Left colon (tissue), 2 donors: Measurements from ENCODE around the gene JAKMIP1. TPM values are rescaled to one million over a fixed set of nuclear protein-coding genes. Genes with fewer than 3 reads are reported as not detected.
A peak's percentile ranks its signal among the peaks of the same experiment; 100 is the strongest.

Source experiments
- ATAC-seq: fragments of 200-7000 bp; cut with Tn5 transposase; one replicate; pipeline ENCODE4 v1.9.1; 2020; ENCODE audit warnings: mild to moderate bottlenecking, moderate library complexity
- DNase-seq, 2 donors: peaks; one replicate each; pipeline ENCODE4 v3.0.0-alpha.2; 2020
- intact Hi-C, 2 donors: fragments of 100-400 bp; cut with DNase I in 1 of 2; cut with micrococcal nuclease in 1 of 2; formaldehyde crosslinking; loops; one replicate each; pipeline versions ENCODE4 v1.11.2 to v1.14.0; 2022; cut with DNase I, micrococcal nuclease
- total RNA-seq, 2 donors: library from RNA; stranded (reverse); fragmentation: NEBNext Ultra II Directional; extraction: Animal tissue kit (Norgen Biotek cat#: 25700); gene quantifications; one replicate each; pipeline ENCODE4 v1.2.1, GENCODE V29; 2021
- donor health status: DM: no; HTN: no; CAD: no.
- donor health status: DM: yes; HTN: yes; CAD: no.

JAKMIP1 gene
- total RNA-seq, 2 donors from 2014 or later, result 0.37 to 0.42 TPM

DNA sequence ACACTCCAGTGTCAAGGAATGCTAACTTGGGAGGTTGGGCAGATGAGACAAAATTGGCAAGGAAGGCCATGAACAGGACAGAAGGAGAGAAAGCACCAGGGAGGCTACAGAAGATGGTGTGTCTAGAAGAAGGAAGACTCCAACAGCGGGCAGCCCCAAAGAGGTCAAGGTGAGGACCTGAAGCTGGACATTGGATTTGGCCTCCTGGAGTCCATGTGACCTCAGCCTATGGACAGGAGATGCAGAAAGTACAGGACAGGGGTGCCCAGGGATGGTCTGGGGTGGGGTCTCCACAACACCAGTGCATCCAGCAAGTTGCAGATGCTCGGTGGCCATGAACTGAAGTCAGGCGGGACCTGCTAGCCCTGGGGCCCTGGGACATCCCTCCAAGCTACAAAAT lies 86.2 kb downstream of the JAKMIP1 start:
- intact Hi-C loops, result no loop called here
- ATAC-seq (no peak), DNase-seq (no peak)

DNA sequence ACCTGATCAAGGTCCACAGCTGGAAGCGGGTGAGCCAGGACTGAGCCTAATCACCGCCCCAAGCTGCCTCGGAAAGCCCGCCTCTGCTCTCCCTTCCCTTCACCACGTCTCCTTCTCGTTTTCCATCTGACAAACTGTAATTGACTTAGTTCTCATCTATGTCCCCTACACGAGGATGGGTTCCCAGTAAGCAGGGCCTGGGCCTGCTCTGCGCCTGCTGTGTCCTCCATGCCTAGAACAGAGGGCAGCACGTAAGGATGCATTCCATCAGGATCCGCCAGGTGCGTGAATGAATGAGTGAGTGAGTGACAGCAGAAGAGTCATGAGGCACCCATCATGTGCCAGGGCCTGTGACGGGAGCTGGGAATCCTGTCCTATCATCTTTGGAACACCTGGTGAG lies 86.7 kb downstream of the JAKMIP1 start:
- ATAC-seq (no peak), DNase-seq (no peak)
- intact Hi-C loops, result no loop called here

DNA sequence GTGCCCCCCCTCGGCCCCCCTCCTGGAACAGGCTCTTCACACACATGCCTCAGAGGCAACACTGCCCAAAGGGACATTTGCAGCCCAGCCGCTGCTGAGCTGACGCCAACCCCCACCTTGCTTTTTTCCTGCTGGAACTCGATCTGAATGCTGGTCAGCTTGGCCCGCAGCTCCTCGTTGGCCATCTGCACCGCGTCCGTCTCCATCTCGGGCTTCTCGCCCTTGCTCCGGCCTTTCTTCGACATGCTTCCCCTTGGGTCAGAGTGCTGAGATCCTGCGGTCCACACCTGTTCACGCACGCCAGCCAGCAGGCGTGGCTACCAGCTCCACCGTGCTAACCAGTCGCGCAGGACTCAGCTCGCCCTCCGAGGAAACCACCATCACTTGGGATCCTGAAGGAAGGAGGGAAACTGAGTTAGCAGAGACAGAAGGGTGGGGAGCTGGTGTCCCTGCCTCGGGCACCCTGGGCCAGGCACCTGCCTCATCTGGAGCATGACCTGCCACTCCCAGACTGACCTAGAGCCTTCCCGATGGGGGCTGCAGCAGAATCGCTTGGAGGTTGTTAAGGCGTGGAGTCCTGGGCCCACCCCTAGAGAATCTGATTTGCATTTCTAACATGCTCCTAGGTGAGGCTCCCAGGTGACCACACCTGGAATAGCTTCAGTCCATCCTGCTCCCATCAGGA lies 87.6 kb downstream of the JAKMIP1 start:
- intact Hi-C loops, result no loop called here
- no peak for DNase-seq

DNA sequence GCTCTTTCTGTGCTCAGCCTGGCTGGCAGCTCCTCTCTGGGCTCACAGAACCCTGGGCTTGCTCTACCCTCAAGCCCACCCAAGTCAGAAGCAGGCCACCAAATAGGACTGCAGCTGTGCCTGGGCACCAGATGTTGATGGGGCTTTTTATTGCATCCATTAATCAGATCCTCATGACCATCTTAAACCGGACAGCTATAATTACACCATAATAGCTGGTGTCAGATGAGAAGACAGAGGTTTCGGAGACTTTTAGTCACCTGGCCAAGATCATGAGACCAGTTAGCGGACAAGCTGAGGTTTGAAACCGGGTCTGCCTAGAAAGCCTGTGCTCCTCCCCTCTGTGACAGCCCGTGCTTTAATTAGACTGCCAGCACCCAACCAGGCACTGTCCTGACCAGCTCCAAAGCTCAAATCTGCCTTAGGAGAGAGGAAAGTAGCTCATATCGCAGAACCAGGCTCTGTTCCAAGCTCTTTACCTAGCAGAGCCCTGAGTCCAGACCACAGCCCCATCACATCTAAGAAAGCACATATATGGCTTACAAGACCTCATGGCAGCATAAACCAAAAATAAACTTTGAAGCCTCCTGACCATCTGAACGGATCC lies 88.9 kb downstream of the JAKMIP1 start:
- no peak for DNase-seq
- intact Hi-C loops, result no loop called here
- ATAC-seq, result no peak

More for the DNA sequence above, 87.6 kb downstream of the JAKMIP1 start:
- no peak for ATAC-seq

DNA sequence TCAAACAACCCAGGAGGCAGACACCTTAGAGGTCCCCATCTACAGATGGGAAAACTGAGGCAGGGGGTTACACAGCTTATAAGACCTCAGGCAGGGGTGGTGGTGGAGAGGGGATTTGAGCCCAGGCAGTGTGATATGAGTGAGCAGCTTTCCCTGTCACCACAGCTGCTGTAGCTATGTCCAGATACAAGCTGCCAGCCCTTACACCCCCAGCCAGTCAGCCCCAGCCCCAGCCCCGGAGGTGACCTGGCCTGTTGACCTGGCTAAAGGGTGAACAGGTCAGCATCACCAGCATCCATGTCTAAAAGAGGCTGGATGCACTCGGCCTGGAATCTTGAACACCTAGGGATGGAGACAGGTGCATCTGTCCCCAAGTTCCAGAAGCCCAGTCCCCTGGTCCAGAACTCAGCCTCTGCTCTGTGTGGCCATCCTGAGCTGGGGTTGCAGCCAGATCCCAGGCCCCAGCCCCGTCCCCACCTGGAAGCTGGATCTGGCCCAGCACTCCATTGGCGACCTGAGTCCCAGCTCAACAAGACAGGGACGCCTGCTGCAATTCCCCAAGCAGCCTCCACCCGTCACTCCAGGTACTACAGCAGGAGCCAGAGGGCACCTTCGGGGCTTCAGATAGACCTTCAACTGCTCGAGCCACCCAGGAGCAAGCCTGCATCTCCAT lies 89.5 kb downstream of the JAKMIP1 start:
- intact Hi-C loops, result no loop called here
- DNase-seq, result no peak
- ATAC-seq, result no peak

DNA sequence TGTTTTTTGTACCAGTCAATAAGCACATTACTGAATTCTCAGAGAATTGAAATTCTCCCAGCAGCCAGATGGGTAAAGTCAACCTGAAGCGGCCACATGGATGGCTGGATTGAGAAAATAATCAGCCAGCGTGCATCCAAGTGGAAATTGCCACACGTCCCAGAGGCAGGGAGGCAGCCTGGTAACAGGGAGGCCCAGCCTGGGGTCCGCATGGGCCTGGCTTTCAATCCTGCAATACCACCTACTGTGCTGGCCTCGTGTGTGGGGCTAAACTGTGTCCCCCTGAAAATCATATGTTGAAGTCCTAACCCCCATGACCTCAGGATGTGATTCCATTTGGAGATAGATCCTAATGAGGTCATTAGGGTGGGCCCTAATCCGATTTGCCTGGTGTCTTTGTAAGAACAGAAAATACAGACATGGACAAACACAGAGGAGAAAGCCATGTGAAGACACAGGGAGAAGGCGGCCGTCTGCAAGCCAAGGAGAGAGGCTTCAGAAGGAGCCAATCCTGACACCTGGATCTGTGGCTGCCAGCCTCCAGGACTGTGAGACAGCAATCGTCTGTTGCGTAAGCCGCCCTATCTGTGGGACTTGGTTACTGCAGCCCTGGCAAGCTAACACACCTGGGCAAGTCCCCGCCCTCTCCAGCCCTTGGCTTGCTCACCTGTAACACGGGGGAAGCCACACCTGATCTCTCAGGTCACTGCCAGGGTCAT lies 90.3 kb downstream of the JAKMIP1 start:
- intact Hi-C loops, result no loop called here
- peak in 1 of 2 donors; percentile 25 for DNase-seq
- peak; percentile 78 for ATAC-seq

DNA sequence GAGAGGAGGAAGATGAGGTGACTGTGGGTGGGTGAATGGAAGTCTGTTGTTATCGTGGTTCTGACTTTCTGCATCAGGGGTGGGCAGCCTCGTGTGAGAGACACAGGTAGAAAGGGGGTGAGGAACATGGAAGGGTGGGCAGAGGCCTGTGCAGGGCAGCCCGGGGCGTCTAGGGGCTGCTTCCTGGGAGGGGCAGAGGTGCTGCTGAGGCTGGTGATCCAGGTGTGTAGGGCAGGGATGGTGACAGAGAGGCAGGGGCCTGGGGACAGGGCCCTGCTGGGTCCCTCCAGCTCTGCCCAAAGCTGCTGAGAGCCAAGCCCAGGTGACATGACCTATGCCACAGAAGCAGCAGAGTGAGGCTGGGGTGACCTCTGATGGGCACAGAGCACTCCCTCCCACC lies 92.5 kb downstream of the JAKMIP1 start:
- DNase-seq, result no peak
- no peak for ATAC-seq
- intact Hi-C loops, result no loop called here

DNA sequence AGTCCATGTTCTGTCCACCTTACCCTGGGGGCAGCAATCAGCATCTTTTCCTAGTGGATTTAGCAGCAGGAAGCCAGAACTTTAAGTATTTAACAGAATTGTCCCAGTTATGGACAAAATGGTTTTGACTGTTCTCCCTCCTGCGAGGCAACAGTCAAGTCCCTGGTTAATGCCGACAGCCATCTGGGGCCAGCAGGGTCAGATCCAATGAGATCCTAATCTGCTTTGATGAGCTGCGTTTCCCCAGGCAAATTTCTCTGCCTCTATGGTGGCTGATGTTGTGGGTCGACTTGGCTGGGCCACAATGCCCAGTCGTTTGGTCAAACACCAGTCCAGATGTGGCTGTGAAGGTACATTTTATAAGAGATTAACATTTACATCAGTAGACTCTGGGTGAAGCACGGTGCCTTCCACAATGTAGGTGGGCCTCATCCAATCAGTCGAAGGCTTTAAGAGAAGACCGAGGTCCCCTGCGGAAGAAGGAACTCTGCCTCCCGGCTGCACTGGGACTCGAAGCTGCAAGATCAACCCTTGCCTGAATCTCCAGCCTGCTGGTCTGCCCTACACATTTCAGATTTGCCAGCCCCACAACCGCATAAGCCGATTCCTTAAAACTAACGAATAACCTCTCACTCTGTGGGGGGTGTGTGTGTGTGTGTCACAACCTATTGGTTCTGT lies 93.1 kb downstream of the JAKMIP1 start:
- DNase-seq, result no peak
- ATAC-seq, result no peak
- intact Hi-C loops, result no loop called here

DNA sequence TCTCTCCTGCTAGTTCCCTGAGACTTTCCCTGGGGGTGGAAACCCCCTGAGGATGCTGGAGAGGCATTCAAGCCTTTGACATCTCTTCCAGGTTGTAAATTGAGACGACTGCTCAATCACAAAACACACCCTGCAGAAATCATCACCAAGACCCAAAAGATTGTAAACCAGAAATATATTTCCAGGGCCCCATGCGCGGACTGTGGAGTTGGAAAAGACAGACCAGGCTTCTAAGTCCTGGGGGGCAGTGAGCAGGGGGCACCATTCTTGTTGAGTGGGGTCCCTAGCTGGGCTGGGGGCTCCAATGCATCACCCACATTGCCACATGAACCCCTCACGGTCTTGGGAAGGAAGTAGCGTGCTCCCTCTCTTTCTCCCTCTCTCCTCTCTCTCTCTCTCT lies 94.2 kb downstream of the JAKMIP1 start:
- no peak for DNase-seq
- intact Hi-C loops, result no loop called here
- ATAC-seq, result no peak

DNA sequence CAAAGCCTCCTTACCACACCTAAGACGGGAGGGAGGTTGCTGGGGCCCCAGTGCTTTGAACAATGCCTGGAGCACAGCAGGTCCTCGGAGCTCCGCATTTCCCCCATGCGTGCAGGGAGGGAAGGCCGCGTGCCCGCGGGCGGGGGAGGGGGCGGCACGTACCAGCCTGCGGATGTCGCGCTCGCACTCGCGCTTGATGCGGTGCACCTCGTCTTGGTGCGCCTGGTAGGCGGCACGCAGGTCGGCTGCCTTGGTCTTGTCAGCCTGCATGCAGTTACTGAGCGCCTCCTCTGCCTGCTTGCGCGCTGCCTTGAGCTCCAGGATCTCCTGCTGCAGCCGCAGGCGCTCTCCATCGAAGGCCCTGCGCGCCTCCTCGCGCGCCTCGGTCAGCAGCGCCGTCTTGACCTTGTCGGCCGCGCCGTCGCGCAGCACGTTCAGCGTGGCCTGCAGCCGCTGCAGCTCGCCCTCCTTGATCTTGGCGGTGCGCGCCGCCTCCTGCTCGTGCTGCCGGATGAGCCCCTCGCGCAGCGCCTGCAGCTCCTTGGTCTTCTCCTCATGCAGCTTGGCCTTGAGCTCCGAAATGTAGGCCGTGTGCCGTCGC lies 94.9 kb downstream of the JAKMIP1 start:
- no peak for DNase-seq
- intact Hi-C loops, result no loop called here
- ATAC-seq, result no peak

DNA sequence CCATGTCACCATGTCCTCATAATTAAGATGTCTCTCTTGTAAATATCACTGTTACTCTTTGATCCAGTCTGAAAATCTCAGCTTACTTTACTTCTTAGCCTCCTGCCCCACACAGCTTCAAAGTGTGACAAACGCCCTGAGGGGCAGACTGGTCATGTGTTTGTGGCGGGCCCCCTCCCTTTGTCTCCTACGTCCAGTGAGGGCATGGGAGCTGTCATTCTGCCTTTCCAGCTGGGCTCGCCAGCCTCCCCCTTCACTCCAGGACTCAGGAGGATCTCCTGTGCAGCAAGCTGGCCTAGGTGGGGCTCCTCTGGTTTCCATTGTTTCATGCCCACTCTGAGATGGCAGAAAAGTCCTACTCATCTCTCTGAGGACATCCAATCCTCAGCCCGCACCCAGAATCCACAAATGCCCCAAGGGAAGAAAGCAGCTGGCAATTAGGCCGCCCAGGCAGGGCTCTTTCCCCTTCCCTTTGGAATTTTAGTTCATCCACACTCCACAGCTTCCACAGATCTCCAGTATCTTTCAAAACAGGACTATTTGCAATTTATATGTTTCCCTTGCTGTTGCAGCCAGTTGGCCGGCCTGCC lies 95.7 kb downstream of the JAKMIP1 start:
- intact Hi-C loops, result no loop called here
- no peak for DNase-seq
- ATAC-seq, result no peak

DNA sequence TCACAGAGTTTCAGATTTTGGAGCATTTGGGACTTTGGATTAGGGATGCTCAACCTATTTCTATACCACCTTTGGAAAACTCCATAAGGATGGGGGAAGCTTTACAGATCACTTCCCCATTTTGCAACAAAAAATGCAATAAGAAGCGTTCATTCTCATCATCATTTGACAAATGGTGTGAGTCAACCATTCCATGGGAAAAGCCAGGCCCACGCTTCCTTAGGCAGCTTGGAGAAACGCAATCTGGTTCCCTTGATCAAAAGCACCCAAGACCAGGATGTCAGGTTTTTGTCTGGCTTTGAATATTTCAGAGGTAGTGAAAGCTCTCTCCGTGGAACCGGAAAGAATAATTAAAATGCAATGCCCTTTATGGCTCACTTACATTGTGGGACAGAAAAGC lies 102.8 kb downstream of the JAKMIP1 start:
- DNase-seq (no peak), ATAC-seq (no peak)
- intact Hi-C loops, result no loop called here

DNA sequence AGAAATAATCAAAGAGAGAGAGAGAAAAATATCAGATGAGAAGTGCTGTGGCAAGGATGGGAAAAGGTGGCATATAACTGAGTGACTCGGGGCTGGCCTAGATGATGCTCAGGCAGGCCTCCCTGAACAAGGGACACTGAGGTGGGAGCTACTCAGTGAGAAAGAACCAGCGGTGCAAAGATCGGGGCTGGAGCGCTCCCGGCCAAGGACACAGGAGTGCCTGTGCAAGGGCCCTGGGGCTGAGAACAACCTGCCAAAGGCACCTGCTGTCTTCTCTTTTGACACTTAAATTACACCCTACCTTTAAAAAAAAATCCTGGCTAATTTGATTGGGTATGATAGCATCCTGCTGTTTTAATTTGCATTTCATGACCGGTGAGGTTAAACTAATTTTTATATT lies 104.5 kb downstream of the JAKMIP1 start:
- no peak for ATAC-seq

DNA sequence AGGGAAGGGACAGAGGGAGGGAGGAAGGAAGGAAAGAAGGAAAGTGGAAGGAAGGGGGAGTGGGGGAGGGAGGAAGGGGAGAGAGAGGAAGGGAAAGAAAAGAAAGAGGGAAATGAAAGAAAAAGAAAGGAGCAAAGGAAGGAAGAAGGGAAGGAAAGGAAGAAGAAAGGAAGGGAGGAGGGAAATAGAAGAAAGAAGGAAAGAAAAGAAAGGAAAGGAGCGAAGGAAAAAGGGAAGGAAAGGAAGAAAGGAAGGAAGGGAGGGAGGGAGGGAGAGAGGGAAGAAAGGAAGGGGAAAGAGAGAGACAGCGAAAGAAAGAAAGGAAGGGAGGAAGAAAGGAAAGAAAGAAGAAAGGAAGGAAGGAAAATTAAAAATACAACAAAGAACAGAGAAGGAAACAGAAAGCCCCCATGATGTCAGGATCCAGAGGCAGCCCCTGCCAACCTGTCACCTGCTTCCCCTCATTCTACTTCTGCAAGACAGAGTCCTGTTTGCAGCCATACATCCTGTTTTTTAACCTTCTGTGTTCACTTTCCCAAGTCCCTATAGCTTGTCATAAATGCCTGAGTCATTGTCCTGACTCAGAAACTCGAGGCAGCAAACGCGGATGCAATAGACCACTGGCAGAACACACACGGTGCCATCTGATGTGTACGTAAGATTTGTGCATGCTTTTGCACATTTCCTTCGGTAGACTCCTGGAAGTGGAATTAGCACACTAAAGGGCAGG lies 105.2 kb downstream of the JAKMIP1 start:
- no peak for DNase-seq
- intact Hi-C loops, result no loop called here
- no peak for ATAC-seq

More for the DNA sequence above, 104.5 kb downstream of the JAKMIP1 start:
- intact Hi-C loops, result no loop called here
- no peak for DNase-seq

DNA sequence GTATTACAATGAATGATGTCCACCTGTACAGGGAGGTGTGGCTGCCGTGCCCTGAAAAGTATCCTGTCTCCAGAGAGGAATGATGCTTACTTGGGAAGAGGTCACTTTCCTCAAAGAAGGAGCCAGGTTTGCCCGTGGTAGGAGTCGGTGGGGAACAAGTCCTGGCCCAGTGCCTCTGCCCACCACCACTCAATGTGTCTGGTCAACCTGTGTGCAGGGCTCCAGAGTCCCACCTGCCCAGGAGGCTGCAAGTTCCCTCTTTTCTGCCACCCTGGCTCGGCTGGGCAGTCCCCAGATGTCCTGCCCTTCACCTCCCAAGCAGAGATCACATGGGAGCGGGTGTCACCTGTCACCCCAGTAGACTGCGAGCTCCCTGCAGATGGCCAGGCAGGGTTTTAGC lies 106.7 kb downstream of the JAKMIP1 start:
- ATAC-seq (no peak), DNase-seq (no peak)
- intact Hi-C loops, result no loop called here

DNA sequence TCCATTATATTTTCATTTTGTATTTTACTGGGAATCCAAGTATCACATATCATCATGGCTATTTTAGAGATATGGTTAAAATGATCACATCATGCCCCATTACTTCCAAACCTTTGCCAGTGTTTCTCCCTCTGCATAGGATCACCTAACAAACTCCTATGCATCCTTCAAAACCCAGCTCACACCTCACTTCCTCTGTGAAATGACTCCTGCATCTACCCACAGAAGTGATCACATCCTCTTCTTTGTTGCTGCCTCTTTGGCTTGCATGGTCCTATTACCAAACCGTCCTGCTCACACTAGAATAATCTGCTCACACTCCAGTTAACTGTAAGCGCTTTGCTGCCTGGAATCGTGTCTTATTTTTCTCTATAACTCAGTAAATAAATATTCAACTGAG lies 107.4 kb downstream of the JAKMIP1 start:
- ATAC-seq (no peak), DNase-seq (no peak)
- intact Hi-C loops, result no loop called here

DNA sequence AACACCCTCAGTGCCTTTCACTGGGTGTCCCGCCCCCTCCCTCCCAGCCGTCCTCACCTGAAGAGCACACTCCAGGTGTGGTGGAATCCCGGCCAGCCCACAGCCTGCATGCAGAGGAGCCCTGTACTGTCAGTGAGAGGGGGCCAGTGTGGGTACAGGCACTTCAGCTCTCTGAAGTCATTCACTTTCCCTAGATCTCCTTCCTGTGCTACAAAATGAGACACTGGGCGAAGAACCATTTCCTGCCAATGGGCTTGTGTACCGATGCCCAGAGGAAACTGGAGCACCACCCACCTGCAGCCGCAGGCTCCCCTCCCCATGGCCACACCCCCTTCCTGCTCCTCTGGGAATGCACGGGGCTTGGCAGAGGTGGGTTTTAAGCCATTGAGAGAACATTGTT lies 108.2 kb downstream of the JAKMIP1 start:
- DNase-seq (no peak), ATAC-seq (no peak)
- intact Hi-C loops, result no loop called here

DNA sequence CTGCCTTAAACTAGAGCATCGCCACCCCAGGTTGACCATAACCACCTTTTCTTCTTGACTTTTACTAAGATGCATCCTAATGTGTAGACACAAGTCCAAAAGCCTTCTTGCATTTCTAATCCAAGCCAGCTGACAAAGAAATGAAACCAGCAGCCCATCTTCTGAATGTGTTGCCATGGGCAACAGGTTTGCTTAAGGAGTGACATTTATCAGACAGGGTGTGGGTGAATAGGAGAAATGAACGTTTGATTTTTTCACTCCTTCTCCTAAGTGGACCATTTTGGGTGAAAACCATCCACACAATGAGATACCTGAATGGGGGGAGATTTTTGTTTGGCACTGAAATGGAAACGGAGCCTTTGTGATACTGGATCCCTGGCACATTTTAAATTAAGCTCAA lies 109.4 kb downstream of the JAKMIP1 start:
- DNase-seq (no peak), ATAC-seq (no peak)
- intact Hi-C loops, result no loop called here
